Measurements from ENCODE around the gene TMEM117. TPM values are rescaled to one million over a fixed set of nuclear protein-coding genes. Genes with fewer than 3 reads are reported as not detected.

TMEM117 gene
- total RNA-seq, 1 experiment from 2014 or later, result 5.9 TPM

DNA sequence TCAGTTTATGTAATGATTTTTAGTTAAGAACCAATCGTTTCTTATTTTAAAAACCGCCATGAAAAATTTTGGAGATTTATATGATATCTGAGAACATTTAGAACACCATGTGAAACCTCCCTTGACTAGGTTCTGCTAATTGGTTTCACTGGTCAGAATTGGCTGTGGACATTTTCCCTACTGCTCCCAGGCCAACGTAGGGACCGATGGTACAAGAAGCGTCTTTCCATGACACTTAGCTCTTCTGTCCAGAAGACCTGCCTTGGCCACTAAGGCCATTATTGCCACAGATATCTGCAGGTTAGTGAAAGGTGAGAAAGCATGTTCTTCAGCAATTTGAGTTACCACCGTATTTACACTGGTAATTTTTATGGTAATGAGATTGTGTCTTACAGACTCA is 424.0 kb downstream of the TMEM117 start:
- no peaks in the 10 kb centered on the region for H3K27me3 ChIP-seq (replicated peaks; ENCODE audit: insufficient read depth, low read depth, low read length, poor library complexity)
- BruUV-seq (replicated peaks), result no TSS peak
- H3K9me3 ChIP-seq (ENCODE audit: low read depth, low read length, poor library complexity, severe bottlenecking), result no peaks in the 10 kb centered on the region
- intact Hi-C loops (cut with micrococcal nuclease; ENCODE audit: unreplicated experiment), result no loop called here
- ChIA-PET CTCF (no interaction called here), POLR2A (ENCODE audit: low non-redundant PET) (no interaction called here)
- H3K4me3 ChIP-seq (ENCODE audit: low read depth, low read length, poor library complexity, severe bottlenecking), result no peak overlapping the region
- no peak overlapping the region for H3K27ac ChIP-seq (ENCODE audit: low read depth, low read length, poor library complexity, severe bottlenecking)
- DNase-seq (ENCODE audit: low spot score), result no peak
- TF ChIP-seq CTCF (conservative IDR thresholded peaks at IDR 0.05; ENCODE audit: low read depth, low read length), result no peak
- no peak for TF ChIP-seq EZH2 (IDR thresholded peaks at IDR 0.05; ENCODE audit: borderline replicate concordance, low read depth, low read length, poor library complexity, severe bottlenecking)
- no peaks in the 10 kb centered on the region for H3K4me1 ChIP-seq (ENCODE audit: insufficient read depth, low read length, poor library complexity, severe bottlenecking)
- H3K36me3 ChIP-seq (ENCODE audit: insufficient read depth, low read length, poor library complexity, severe bottlenecking), result no peaks in the 10 kb centered on the region

DNA sequence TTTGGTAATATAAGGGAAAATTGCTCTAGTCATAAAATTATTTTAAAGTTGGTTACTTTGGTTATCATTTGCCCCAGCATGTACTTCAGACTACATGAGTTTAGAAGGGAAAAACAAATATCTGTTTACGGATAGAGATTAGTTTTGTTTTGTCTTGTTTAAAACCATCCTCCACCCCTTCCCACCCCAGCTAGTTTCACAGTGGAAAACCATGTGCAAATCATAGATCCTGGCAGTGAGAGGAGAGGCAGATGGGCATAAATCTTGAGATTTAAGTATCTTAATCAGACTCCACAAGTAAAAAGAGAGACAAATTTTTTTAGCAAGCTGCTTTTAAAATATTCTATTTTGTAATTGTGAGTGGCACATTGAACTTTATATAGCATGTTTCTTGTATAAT is 424.7 kb downstream of the TMEM117 start:
- TF ChIP-seq EZH2 (IDR thresholded peaks at IDR 0.05; ENCODE audit: borderline replicate concordance, low read depth, low read length, poor library complexity, severe bottlenecking), result no peak
- no peak for TF ChIP-seq CTCF (conservative IDR thresholded peaks at IDR 0.05; ENCODE audit: low read depth, low read length)
- Histone ChIP-seq H3K36me3 (ENCODE audit: insufficient read depth, low read length, poor library complexity, severe bottlenecking) (no peaks in the 10 kb centered on the region), H3K27me3 (replicated peaks; ENCODE audit: insufficient read depth, low read depth, low read length, poor library complexity) (no peaks in the 10 kb centered on the region), H3K27ac (ENCODE audit: low read depth, low read length, poor library complexity, severe bottlenecking) (no peak overlapping the region), H3K9me3 (ENCODE audit: low read depth, low read length, poor library complexity, severe bottlenecking) (no peaks in the 10 kb centered on the region), H3K4me1 (ENCODE audit: insufficient read depth, low read length, poor library complexity, severe bottlenecking) (no peaks in the 10 kb centered on the region), H3K4me3 (ENCODE audit: low read depth, low read length, poor library complexity, severe bottlenecking) (no peak overlapping the region)
- intact Hi-C loops (cut with micrococcal nuclease; ENCODE audit: unreplicated experiment), result no loop called here
- POLR2A ChIA-PET (ENCODE audit: low non-redundant PET), result no interaction called here
- CTCF ChIA-PET, result interaction anchor here (0.7 kb wide), 1 partner anchor 179 kb away, joined by 13 read pairs; no protein-coding TSS in a partner anchor
- no TSS peak for BruUV-seq (replicated peaks)
- no peak for DNase-seq (ENCODE audit: low spot score)

DNA sequence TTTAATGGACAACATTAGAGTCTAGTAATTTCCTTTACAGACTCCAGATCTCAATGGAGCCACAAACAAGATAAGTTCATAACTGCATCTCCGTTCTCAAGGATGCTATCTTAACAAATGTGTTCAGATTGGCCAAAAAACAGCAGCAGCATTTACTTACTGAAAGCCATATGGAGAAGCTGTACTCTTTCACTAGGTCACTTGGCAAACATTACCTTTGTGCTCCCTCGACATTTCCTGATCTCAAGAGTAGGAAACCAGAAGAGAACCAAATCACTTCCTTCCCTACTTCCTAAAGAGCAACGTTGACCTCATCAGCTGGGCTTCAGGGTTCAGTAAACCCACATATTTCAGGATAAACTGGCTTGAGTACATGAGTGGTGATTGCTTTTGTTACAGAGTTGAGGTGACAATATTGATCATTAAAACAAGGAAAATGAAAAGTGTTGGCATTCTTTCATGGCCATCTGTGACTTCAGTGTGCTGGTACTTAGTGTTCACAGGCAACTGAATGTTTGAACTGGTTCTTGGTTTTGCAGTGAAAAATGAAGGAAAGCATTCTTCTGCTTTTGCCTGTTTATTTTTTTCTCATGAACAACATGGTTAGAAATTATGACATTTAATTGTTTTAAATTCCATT is 449.6 kb downstream of the TMEM117 start:
- CTCF ChIA-PET, result no interaction called here
- H3K4me3 ChIP-seq (ENCODE audit: low read depth, low read length, poor library complexity, severe bottlenecking), result no peak overlapping the region
- POLR2A ChIA-PET (ENCODE audit: low non-redundant PET), result no interaction called here
- BruUV-seq (replicated peaks), result no TSS peak
- H3K9me3 ChIP-seq (ENCODE audit: low read depth, low read length, poor library complexity, severe bottlenecking), result peaks cover 5% of the 10 kb centered on the region
- H3K27me3 ChIP-seq (replicated peaks; ENCODE audit: insufficient read depth, low read depth, low read length, poor library complexity), result no peaks in the 10 kb centered on the region
- H3K36me3 ChIP-seq (ENCODE audit: insufficient read depth, low read length, poor library complexity, severe bottlenecking), result no peaks in the 10 kb centered on the region
- H3K27ac ChIP-seq (ENCODE audit: low read depth, low read length, poor library complexity, severe bottlenecking), result no peak overlapping the region
- no peak for TF ChIP-seq EZH2 (IDR thresholded peaks at IDR 0.05; ENCODE audit: borderline replicate concordance, low read depth, low read length, poor library complexity, severe bottlenecking)
- no peak for TF ChIP-seq CTCF (conservative IDR thresholded peaks at IDR 0.05; ENCODE audit: low read depth, low read length)
- peak; percentile 11 for DNase-seq (ENCODE audit: low spot score)
- H3K4me1 ChIP-seq (ENCODE audit: insufficient read depth, low read length, poor library complexity, severe bottlenecking), result peaks cover 26% of the 10 kb centered on the region
- intact Hi-C loops (cut with micrococcal nuclease; ENCODE audit: unreplicated experiment), result no loop called here

Data from A673 (cell line).